Esophagus muscularis mucosa (tissue), 4 donors: Measurements from ENCODE around the gene CCDC78. TPM values are rescaled to one million over a fixed set of nuclear protein-coding genes. Genes with fewer than 3 reads are reported as not detected.

Experiments used
- DNase-seq: peaks from one replicate; pipeline ENCODE4 v3.0.0-alpha.2; 2017; ENCODE audit errors: extremely low spot score
- H3K27ac ChIP-seq, 4 donors: fragments of 200-600 bp; sonication (generic); replicated peaks in 1 of 4; 1 replicate in 3 of 4; 2 replicates in 1 of 4; pipeline ENCODE4 v1.5.1; 2016 to 2019; ENCODE audit warnings: mild to moderate bottlenecking in 1 of 4
- H3K27me3 ChIP-seq, 4 donors: fragments of 200-600 bp; sonication (generic); one replicate each; pipeline versions ENCODE4 v1.5.1 to v1.6.0; 2016 to 2019
- H3K36me3 ChIP-seq, 4 donors: fragments of 200-600 bp; sonication (generic); one replicate each; pipeline ENCODE4 v1.5.1; 2016 to 2019
- H3K4me1 ChIP-seq, 4 donors: fragments of 200-600 bp; sonication (generic); one replicate each; pipeline ENCODE4 v1.5.1; 2016 to 2019
- H3K4me3 ChIP-seq, 4 donors: fragments of 200-600 bp; sonication (generic); 1 replicate in 2 of 4; 2 replicates in 2 of 4; pipeline ENCODE4 v1.5.1; 2016 to 2019; ENCODE audit warnings: mild to moderate bottlenecking in 4 of 4, moderate library complexity in 1 of 4
- H3K9me3 ChIP-seq, 4 donors: fragments of 200-600 bp; sonication (generic); 1 replicate in 3 of 4; 2 replicates in 1 of 4; pipeline ENCODE4 v1.5.1; 2016 to 2019
- EP300 ChIP-seq: sonication (generic); formaldehyde crosslinking; IDR thresholded peaks from one replicate; pipeline ENCODE4 v1.6.1; 2017; ENCODE audit warnings: antibody characterized with exemption
- POLR2A ChIP-seq: fragments of 450-650 bp; IDR thresholded peaks from one replicate; pipeline ENCODE4 v1.6.1; 2017; ENCODE audit warnings: antibody characterized with exemption, moderate library complexity, mild to moderate bottlenecking, low read depth
- POLR2AphosphoS5 ChIP-seq, 2 donors: sonication (generic); formaldehyde crosslinking; IDR thresholded peaks; one replicate each; pipeline ENCODE4 v1.6.1; 2017; ENCODE audit warnings: antibody characterized with exemption in 2 of 2
- WGBS: methylation state at CpG from one replicate; pipeline ENCODE4 v1.1.5; 2018; 5-methylcytosine and 5-hydroxymethylcytosine counted together
- intact Hi-C: fragments of 100-400 bp; cut with DNase I; formaldehyde crosslinking; loops from one replicate; pipeline ENCODE4 v1.15.1; 2023
- total RNA-seq, 4 donors: library from RNA; depleted of rRNA; stranded (reverse); fragments of >200 nt; gene quantifications; one replicate each; pipeline versions ENCODE4 v1.1.0 to v1.2.1, GENCODE V29; 2016
- TF ChIP-seq, protein P1 (sequence below), 3 experiments: fragments of 200-600 bp in 2 of 3; fragments of 450-650 bp in 1 of 3; sonication (generic) in 2 of 3; IDR thresholded peaks; one replicate each; pipeline ENCODE4 v1.5.1; 2017 to 2019; ENCODE audit warnings: antibody characterized with exemption in 3 of 3, mild to moderate bottlenecking in 2 of 3, moderate library complexity in 1 of 3

Gene CCDC78
- total RNA-seq, 4 donors from 2014 or later: 0.33 to 2.5 (median 0.61) TPM

DNA sequence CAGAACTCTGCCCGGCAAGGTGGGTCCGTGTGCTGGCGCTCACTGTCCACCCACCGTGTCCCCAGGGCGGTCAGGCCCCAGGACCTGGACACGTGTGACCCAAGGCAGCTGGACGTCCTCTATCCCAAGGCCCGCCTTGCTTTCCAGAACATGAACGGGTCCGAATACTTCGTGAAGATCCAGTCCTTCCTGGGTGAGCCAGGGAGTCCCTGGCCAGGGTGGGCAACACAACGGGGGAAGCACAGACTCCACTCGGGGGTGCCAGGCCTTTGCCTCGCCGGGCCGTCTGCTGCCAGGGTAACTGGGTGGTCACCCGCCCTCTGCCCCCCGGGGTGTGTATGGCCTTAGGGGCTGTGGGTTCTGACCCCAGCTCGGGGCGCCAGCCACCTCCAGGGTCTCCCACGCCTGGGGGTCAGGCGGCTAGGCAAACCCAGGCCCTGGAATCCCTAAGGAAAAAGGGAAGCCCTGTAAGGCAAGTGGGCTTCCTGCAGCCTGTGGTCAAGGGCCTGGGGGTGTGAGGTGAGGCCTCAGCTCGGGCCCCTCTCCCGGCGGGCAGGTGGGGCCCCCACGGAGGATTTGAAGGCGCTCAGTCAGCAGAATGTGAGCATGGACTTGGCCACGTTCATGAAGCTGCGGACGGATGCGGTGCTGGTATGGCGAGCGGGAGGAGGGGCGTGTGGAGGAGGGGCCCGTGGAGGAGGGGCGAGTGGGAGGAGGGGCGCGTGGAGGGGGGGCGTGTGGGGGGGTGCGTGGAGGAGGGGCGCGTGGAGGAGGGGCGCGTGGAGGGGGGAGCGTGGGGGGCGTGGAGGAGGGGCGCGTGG, 40.8 kb upstream of the CCDC78 start:
- Histone ChIP-seq H3K4me1 (no peaks in the 10 kb centered on the region), H3K9me3 (no peaks in the 10 kb centered on the region), H3K27ac (no peak overlapping the region), H3K36me3 (no peaks in the 10 kb centered on the region), H3K4me3 (no peak overlapping the region), H3K27me3 (peaks cover 0 to 68% (median under 1%) of the 10 kb centered on the region in 4 donors)
- DNase-seq: no peak
- intact Hi-C loops: no loop called here
- WGBS: 70% methylated on average over 12 of the region's 48 CpGs
- TF ChIP-seq POLR2A: no peak
- no peak for TF ChIP-seq POLR2AphosphoS5 (IDR thresholded peaks at IDR 0.05)
- no peak for TF ChIP-seq EP300
- TF ChIP-seq, protein P1, sequence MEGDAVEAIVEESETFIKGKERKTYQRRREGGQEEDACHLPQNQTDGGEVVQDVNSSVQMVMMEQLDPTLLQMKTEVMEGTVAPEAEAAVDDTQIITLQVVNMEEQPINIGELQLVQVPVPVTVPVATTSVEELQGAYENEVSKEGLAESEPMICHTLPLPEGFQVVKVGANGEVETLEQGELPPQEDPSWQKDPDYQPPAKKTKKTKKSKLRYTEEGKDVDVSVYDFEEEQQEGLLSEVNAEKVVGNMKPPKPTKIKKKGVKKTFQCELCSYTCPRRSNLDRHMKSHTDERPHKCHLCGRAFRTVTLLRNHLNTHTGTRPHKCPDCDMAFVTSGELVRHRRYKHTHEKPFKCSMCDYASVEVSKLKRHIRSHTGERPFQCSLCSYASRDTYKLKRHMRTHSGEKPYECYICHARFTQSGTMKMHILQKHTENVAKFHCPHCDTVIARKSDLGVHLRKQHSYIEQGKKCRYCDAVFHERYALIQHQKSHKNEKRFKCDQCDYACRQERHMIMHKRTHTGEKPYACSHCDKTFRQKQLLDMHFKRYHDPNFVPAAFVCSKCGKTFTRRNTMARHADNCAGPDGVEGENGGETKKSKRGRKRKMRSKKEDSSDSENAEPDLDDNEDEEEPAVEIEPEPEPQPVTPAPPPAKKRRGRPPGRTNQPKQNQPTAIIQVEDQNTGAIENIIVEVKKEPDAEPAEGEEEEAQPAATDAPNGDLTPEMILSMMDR (IDR thresholded peaks at IDR 0.05): no peak

DNA sequence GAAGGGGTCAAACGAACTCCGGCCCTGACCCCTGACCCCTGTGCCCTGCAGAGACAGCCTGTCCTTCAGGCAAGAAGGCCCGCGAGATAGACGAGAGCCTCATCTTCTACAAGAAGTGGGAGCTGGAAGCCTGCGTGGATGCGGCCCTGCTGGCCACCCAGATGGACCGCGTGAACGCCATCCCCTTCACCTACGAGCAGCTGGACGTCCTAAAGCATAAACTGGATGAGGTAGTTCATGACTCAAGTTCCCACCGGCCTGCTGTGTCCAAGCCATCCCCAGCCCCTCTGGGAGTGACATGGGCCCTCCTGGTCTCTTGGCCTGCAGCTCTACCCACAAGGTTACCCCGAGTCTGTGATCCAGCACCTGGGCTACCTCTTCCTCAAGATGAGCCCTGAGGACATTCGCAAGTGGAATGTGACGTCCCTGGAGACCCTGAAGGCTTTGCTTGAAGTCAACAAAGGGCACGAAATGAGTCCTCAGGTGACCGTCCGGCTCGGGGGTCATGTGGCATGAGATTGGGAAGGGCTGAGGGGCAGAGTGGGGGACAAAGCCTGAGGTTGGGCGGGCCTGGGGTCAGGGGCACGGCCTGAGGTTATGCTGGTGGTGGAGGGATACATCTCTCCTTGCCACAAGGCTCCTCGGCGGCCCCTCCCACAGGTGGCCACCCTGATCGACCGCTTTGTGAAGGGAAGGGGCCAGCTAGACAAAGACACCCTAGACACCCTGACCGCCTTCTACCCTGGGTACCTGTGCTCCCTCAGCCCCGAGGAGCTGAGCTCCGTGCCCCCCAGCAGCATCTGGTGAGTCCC, 40.0 kb upstream of the CCDC78 start:
- H3K27me3 ChIP-seq: peaks cover 0 to 76% (median 1%) of the 10 kb centered on the region in 4 donors
- H3K27ac ChIP-seq: no peak overlapping the region
- H3K4me1 ChIP-seq: no peaks in the 10 kb centered on the region
- WGBS: 82% methylated on average over 19 of the region's 29 CpGs
- H3K4me3 ChIP-seq: no peak overlapping the region
- DNase-seq: no peak
- no peaks in the 10 kb centered on the region for H3K36me3 ChIP-seq
- no peaks in the 10 kb centered on the region for H3K9me3 ChIP-seq
- TF ChIP-seq POLR2AphosphoS5 (IDR thresholded peaks at IDR 0.05) (no peak), POLR2A (no peak)
- TF ChIP-seq, protein P1 (IDR thresholded peaks at IDR 0.05): no peak
- intact Hi-C loops: no loop called here

DNA sequence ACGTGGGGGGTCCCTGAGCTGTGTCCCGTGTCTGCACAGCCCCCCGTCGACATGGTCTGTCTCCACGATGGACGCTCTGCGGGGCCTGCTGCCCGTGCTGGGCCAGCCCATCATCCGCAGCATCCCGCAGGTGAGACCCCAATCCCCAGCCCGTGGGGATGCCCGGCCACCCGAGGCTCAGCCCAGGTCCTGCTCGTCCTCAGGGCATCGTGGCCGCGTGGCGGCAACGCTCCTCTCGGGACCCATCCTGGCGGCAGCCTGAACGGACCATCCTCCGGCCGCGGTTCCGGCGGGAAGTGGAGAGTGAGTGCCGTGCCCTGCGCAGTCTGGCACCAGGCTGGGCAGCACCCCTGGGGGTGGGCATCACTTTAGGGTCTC, 39.2 kb upstream of the CCDC78 start:
- H3K4me1 ChIP-seq: no peaks in the 10 kb centered on the region
- no CpG with 5 or more reads among the region's 29 CpGs for WGBS
- H3K9me3 ChIP-seq: no peaks in the 10 kb centered on the region
- H3K4me3 ChIP-seq: no peak overlapping the region
- no peak for DNase-seq
- H3K36me3 ChIP-seq: no peaks in the 10 kb centered on the region
- intact Hi-C loops: no loop called here
- H3K27me3 ChIP-seq: peaks cover 0 to 79% (median 1%) of the 10 kb centered on the region in 4 donors
- H3K27ac ChIP-seq: no peak overlapping the region
- TF ChIP-seq POLR2AphosphoS5 (IDR thresholded peaks at IDR 0.05) (no peak), POLR2A (no peak), EP300 (no peak)
- TF ChIP-seq, protein P1 (IDR thresholded peaks at IDR 0.05): no peak

DNA sequence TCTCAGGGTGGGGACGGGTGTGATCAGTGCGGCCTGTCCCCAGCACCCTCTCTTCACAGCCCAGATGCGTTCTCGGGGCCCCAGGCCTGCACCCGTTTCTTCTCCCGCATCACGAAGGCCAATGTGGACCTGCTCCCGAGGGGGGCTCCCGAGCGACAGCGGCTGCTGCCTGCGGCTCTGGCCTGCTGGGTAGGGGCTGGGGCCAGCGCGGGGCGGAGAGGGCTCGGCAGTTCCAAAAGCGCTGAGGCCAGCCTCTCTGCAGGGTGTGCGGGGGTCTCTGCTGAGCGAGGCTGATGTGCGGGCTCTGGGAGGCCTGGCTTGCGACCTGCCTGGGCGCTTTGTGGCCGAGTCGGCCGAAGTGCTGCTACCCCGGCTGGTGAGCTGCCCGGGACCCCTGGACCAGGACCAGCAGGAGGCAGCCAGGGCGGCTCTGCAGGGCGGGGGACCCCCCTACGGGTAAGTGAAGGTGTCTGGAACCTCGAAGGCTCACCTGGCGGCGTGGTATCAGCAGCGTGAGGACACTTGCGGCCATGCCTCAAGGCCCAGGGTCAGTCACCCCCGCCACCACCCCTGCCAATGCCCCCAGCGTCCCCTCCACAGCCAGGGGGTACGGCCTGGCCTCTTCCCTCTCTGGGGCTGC, 38.7 kb upstream of the CCDC78 start:
- Histone ChIP-seq H3K27ac (no peak overlapping the region), H3K36me3 (no peaks in the 10 kb centered on the region), H3K9me3 (no peaks in the 10 kb centered on the region), H3K27me3 (peaks cover 0 to 79% (median 1%) of the 10 kb centered on the region in 4 donors), H3K4me3 (no peak overlapping the region), H3K4me1 (no peaks in the 10 kb centered on the region)
- WGBS: 88% methylated on average over 12 of the region's 38 CpGs
- TF ChIP-seq EP300 (no peak), POLR2A (no peak), POLR2AphosphoS5 (IDR thresholded peaks at IDR 0.05) (no peak)
- TF ChIP-seq, protein P1 (IDR thresholded peaks at IDR 0.05): no peak
- intact Hi-C loops: no loop called here
- DNase-seq: no peak
